HG03460 (cell line): Measurements from ENCODE around the gene SNURF.
"Not testable (repeated sequence)": the region's sequence is repeated elsewhere in the genome, so short reads cannot be mapped to it uniquely, and the experiment has no call there.

Experiments
- ATAC-seq: cut with Tn5 transposase; IDR thresholded peaks from one replicate; pipeline ENCODE4 v1.9.1; 2021; ENCODE audit not compliant: unreplicated experiment

SNURF gene

DNA sequence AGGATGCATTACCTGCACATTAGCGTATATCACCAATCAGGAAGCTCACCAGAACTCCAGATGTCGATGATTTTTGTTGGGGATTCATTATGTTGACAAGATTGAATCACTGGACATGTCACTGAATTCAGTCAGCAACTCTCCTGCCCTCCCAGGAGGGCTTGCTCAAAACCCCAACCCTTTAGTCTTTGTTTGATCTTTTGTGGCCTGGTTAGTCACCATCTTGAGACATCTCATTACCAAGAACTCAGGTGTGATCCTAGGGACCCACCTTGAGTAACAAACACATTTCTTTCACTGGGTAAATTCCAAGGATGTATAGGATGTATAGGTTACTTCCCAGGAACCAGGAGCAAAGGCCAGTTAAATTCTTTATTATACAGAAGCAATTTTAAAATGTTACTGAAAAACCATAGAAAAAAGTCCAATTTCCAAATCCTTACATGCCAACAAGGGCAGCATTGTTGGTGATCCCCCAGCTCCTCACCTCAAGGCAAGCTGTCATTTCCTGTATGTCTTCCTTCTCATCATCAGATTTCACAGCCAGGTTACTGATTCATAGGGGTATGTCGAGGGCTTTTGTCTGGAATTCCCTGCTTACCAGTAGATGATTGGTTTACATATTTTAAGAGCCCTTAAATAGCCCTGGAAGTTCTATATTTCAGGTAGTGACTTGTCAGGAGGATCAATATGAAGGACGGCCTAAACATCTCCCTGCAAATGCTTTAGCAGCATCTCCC, 11.7 kb downstream of the SNURF start:
- ATAC-seq = no peak

DNA sequence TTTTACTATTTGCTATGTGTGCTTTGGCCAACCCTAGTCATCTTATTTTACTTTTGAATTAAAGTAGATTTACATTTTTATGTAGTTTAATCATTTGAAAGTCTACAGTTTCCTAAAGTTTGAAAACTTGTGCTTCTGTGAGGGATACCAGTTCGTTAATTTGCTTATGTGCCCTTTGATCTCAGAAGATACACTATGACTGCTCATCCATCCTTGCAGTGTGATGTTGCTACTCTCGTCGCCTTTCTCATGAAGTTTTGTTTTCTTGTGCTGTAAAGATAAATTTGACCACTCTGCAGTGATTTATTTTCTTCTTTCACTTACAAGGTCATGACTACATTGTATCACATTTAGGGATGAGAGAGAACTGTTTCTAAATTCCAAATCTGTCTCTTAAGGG, 16.3 kb downstream of the SNURF start:
- ATAC-seq = no peak

DNA sequence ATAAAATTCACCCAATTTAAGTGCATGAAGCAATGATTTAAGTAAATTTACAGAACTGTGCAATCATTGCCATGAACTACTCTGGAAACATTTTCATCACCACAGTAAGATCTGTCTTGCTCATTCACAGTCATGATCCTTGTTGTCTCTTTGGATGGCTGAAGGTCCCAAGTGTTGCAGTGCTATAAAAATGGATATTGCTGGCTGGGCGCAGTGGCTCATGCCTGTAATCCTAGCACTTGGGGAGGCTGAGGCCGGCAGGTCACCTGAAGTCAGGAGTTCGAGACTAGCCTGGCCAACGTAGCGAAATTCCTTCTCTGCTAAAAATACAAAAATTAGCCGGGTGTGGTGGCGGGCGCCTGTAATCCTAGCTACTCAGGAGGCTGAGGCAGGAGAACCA, 17.0 kb downstream of the SNURF start:
- no peak for ATAC-seq

DNA sequence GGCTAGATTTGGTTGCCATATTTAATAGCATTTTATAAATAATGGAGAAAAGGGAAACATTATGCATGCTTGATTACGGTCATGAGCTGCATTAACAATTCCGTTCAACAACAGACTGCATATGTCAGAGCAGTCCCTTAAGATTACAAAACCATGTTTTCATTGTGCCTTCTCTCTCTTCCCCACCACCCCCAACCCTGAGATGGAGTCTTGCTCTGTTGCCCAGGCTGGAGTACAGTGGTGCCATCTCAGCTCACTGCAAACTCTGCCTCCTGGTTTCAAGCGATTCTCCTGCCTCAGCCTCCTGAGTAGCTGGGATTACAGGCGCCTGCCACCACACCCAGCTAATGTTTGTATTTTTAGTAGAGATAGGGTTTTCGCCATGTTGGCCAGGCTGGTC, 17.9 kb downstream of the SNURF start:
- ATAC-seq = not testable (repeated sequence)

DNA sequence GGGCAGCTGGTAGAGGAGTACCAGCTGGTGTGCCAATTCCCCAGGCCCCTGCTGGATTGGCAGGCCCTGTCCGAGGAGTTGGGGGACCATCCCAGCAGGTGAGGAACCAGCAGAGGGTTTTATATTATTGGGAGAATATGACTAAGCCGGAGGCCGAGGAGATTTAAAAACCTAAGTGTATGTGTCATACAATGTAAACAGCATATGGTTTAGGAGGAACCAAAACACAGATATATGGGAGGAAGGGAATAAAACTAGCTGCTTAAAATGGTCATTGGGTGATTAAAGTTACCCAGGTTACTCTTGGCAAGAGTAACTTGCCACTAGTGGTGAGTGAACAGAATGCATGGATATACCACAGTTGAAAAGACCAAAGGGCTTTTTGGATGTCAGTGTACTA, 22.1 kb downstream of the SNURF start:
- no peak for ATAC-seq

DNA sequence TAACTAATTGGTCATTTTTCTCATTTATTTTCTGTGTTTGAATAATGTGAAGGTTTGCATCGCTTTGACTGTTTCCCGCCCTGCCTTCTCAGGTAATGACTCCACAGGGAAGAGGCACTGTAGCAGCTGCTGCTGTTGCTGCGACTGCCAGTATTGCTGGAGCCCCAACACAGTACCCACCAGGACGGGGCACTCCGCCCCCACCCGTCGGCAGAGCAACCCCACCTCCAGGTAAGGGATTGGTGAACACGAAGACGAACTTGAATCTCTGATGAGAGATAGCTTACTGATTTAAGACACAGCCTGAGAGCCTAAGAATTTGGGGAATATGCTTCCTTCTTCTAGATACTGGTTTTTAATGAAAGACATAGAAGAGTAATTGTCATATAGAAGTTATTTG, 22.9 kb downstream of the SNURF start:
- no peak for ATAC-seq

DNA sequence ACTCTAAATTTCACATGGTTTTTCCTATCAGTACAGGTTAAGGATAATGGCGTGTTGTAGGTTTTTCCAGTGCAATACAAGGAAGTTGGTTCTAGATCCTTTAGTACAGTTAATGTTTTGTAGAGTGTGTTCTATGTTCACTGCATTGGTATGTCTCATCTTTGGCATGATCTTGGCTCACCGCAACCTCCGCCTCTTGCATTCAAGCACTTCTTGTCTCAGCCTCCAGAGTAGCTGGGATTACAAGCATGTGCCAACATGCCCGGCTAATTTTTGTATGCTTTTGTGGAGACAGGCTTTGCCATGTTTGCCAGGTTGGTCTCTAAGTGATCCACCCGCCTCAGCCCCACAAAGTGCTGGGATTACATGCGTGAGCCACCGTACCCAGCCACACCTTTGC, 30.4 kb downstream of the SNURF start:
- ATAC-seq = no peak

DNA sequence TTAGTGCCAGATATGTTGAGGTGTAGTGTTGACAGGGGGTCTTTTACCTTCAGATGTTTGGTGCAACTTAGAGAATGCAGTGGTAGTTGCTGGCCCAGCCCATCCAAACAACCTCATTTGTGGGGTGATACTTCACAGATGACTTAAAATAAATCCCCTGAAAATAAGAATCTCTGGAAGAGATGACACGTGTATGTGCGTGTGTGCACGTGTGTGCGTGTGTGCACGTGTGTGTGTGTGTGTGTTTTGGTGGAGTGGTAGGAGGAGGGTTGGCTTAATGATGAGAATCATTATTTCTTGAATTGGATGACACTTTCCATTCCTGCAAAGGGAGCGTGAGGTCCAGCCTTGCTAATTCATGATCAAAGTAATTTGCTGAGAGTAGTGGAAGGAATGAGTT, 31.9 kb downstream of the SNURF start:
- no peak for ATAC-seq
